Smooth muscle cell (in vitro differentiated cells): Measurements from ENCODE around the gene ASTN2. TPM values are rescaled to one million over a fixed set of nuclear protein-coding genes. Genes with fewer than 3 reads are reported as not detected.

ENCODE experiments used
- DNase-seq: peaks from one replicate; lab custom pipeline; 2025; ENCODE audit not compliant: unreplicated experiment; lab: John Stamatoyannopoulos, UW
- H2AFZ ChIP-seq: fragments of 200-600 bp; sonication (generic); 2 replicates; pipeline ENCODE4 v1.6.0; 2016; ENCODE audit warnings: antibody characterized with exemption, low read depth, mild to moderate bottlenecking
- H3F3A ChIP-seq: fragments of 200-600 bp; sonication (generic); 2 replicates; pipeline ENCODE4 v1.6.0; 2017; ENCODE audit warnings: antibody characterized with exemption, low read depth
- H3K27ac ChIP-seq: fragments of 200-600 bp; sonication (generic); 2 replicates; pipeline ENCODE4 v1.5.1; 2016; ENCODE audit warnings: low read depth, mild to moderate bottlenecking
- H3K27me3 ChIP-seq: fragments of 200-600 bp; sonication (generic); 2 replicates; pipeline ENCODE4 v1.6.1; 2016; ENCODE audit warnings: low read depth, mild to moderate bottlenecking
- H3K36me3 ChIP-seq: fragments of 200-600 bp; sonication (generic); 2 replicates; pipeline ENCODE4 v1.5.1; 2016; ENCODE audit warnings: low read depth
- H3K4me1 ChIP-seq: fragments of 200-600 bp; sonication (generic); 2 replicates; pipeline ENCODE4 v1.5.1; 2016; ENCODE audit warnings: low read depth
- H3K4me2 ChIP-seq: fragments of 200-600 bp; sonication (generic); 2 replicates; pipeline ENCODE4 v1.6.0; 2016; ENCODE audit warnings: mild to moderate bottlenecking
- H3K4me3 ChIP-seq: fragments of 200-600 bp; sonication (generic); 2 replicates; pipeline ENCODE4 v1.5.1; 2016; ENCODE audit warnings: mild to moderate bottlenecking
- H3K79me2 ChIP-seq: fragments of 200-600 bp; sonication (generic); 2 replicates; pipeline ENCODE4 v1.6.0; 2016; ENCODE audit warnings: low read depth, mild to moderate bottlenecking
- H3K9ac ChIP-seq: fragments of 200-600 bp; sonication (generic); 2 replicates; pipeline ENCODE4 v1.6.0; 2016; ENCODE audit warnings: low read depth
- H3K9me3 ChIP-seq: fragments of 200-600 bp; sonication (generic); replicated peaks from 2 replicates; pipeline ENCODE4 v1.5.1; 2016; ENCODE audit warnings: low read depth
- H4K20me1 ChIP-seq: fragments of 200-600 bp; sonication (generic); 2 replicates; pipeline ENCODE4 v1.6.0; 2016; ENCODE audit warnings: low read depth
- CTCF ChIP-seq: fragments of 200-600 bp; sonication (generic); IDR thresholded peaks from 2 replicates; pipeline ENCODE4 v1.5.1; 2017; ENCODE audit warnings: borderline replicate concordance, mild to moderate bottlenecking, antibody characterized with exemption; ENCODE audit not compliant: insufficient read depth, poor library complexity, severe bottlenecking
- WGBS: methylation state at CpG from one replicate; pipeline ENCODE4 v1.1.7; 2016; ENCODE audit warnings: low lambda C conversion rate; 5-methylcytosine and 5-hydroxymethylcytosine counted together
- polyA plus RNA-seq: library from polyadenylated mRNA; unstranded; fragments of >200 nt; fragmentation: Nextera tagmentation; extraction: Ambion mirVana; gene quantifications from 2 replicates; pipeline ENCODE4 v1.2.1, GENCODE V29; 2016
- total RNA-seq: library from RNA; depleted of rRNA; stranded (reverse); fragments of >200 nt; gene quantifications from 2 replicates; pipeline ENCODE4 v1.2.3, GENCODE V29; 2014

ASTN2 gene
- total and polyA plus RNA-seq, 2 experiments from 2014 or later = 6.5 to 6.7 TPM

- Histone ChIP-seq H3K36me3 (no peaks in the 10 kb centered on the region), H3K4me2 (no peak overlapping the region), H2AFZ (no peak overlapping the region), H3K9ac (no peak overlapping the region), H3K27me3 (peaks cover 2% of the 10 kb centered on the region), H3F3A (no peaks in the 10 kb centered on the region), H3K79me2 (no peaks in the 10 kb centered on the region), H4K20me1 (no peaks in the 10 kb centered on the region), H3K9me3 (no peaks in the 10 kb centered on the region), H3K4me1 (peaks cover 8% of the 10 kb centered on the region), H3K4me3 (no peak overlapping the region), H3K27ac (no peak overlapping the region)
- no peak for TF ChIP-seq CTCF
- WGBS = 48% methylated on average over 5 of the region's 5 CpGs
- no peak for DNase-seq
These were observed 333.1 kb downstream of the ASTN2 start for GRCh38 chr9:117081641-117082317.

GRCh38 chr9:117080765-117081390, 334.0 kb downstream of the ASTN2 start:
- Histone ChIP-seq H3K9me3 (no peaks in the 10 kb centered on the region), H3K4me2 (no peak overlapping the region), H3K79me2 (no peaks in the 10 kb centered on the region), H3K9ac (no peak overlapping the region), H3K4me3 (no peak overlapping the region), H3K36me3 (no peaks in the 10 kb centered on the region), H2AFZ (no peak overlapping the region), H3K27me3 (peaks cover 3% of the 10 kb centered on the region), H3F3A (no peaks in the 10 kb centered on the region), H4K20me1 (no peaks in the 10 kb centered on the region), H3K27ac (no peak overlapping the region), H3K4me1 (peaks cover 8% of the 10 kb centered on the region)
- no peak for DNase-seq
- TF ChIP-seq CTCF = no peak
- WGBS = 65% methylated on average over 2 of the region's 2 CpGs

GRCh38 chr9:117076571-117077290, 338.1 kb downstream of the ASTN2 start:
- no peaks in the 10 kb centered on the region for H3K36me3 ChIP-seq
- H4K20me1 ChIP-seq = no peaks in the 10 kb centered on the region
- H3K27ac ChIP-seq = no peak overlapping the region
- H3K27me3 ChIP-seq = peaks cover 3% of the 10 kb centered on the region
- H3K79me2 ChIP-seq = no peaks in the 10 kb centered on the region
- H3K4me2 ChIP-seq = no peak overlapping the region
- H3F3A ChIP-seq = peaks cover 5% of the 10 kb centered on the region
- 86% methylated on average over 8 of the region's 8 CpGs for WGBS
- DNase-seq = no peak
- H3K4me3 ChIP-seq = no peak overlapping the region
- no peak overlapping the region for H3K9ac ChIP-seq
- no peak for TF ChIP-seq CTCF
- H3K4me1 ChIP-seq = no peaks in the 10 kb centered on the region
- H2AFZ ChIP-seq = no peak overlapping the region
- H3K9me3 ChIP-seq = no peaks in the 10 kb centered on the region
